GM12878 (cell line): Measurements from ENCODE around the gene RBBP4. TPM values are rescaled to one million over a fixed set of nuclear protein-coding genes. Genes with fewer than 3 reads are reported as not detected.
A peak's percentile ranks its signal among the peaks of the same experiment; 100 is the strongest.

Source experiments
- ATAC-seq: fragments of 200-7000 bp; cut with Tn5 transposase; 3 replicates; pipeline ENCODE4 v1.9.1; 2020; ENCODE audit warnings: mild to moderate bottlenecking, moderate library complexity
- BruUV-seq: library from RNA; stranded (reverse); fragments of 400-500 nt; replicated peaks from 2 replicates; lab custom pipeline; 2021; lab: Mats Ljungman, UMichigan
- CTCF ChIA-PET: fragments of 300-600 bp; sonication (Branson Sonifier 250); formaldehyde crosslinking; extraction: SDS; loops from one replicate; lab custom pipeline; 2021; ENCODE audit warnings: inconsistent platforms; lab: Yijun Ruan, JAX
- POLR2A ChIA-PET: fragments of 350-600 bp; formaldehyde crosslinking; extraction: SDS; loops from one replicate; lab custom pipeline; 2021; ENCODE audit warnings: inconsistent platforms; lab: Charles Lee
- RAD21 ChIA-PET: fragments of 300-600 bp; sonication (Branson Sonifier 250); formaldehyde crosslinking; loops from one replicate; lab custom pipeline; 2023; ENCODE audit warnings: antibody characterized with exemption; ENCODE audit not compliant: unreplicated experiment; lab: Charles Lee
- SMC1A ChIA-PET: fragments of 300-600 bp; sonication (Branson Sonifier 250); formaldehyde crosslinking; loops from one replicate; lab custom pipeline; 2023; ENCODE audit not compliant: unreplicated experiment, uncharacterized antibody; lab: Charles Lee
- DNase-seq: peaks from one replicate; pipeline ENCODE4 v3.0.0-alpha.2; 2011; ENCODE audit warnings: low read depth, low spot score
- FAIRE-seq: peaks from 3 replicates; lab custom pipeline; 2011; peaks lifted over from hg19 to GRCh38; lab: Jason Lieb, UNC
- H2AFZ ChIP-seq: 2 replicates; pipeline ENCODE4 v1.6.0; 2011; ENCODE audit warnings: low read depth, low read length, control low read depth; ENCODE audit not compliant: control insufficient read depth
- H3K27ac ChIP-seq: 2 replicates; pipeline ENCODE4 v1.5.1; 2011; ENCODE audit warnings: control low read depth; ENCODE audit not compliant: control insufficient read depth, insufficient read depth
- H3K27me3 ChIP-seq, 2 experiments: replicated peaks in 1 of 2; 2 replicates each; pipeline versions ENCODE4 v1.6.0 to v1.6.1; 2011; ENCODE audit warnings: low read length in 1 of 2; ENCODE audit not compliant: control insufficient read depth in 2 of 2, insufficient read depth in 2 of 2
- H3K36me3 ChIP-seq, 2 experiments: 2 replicates each; pipeline ENCODE4 v1.5.1; 2011; ENCODE audit warnings: low read length in 1 of 2; ENCODE audit not compliant: control insufficient read depth in 2 of 2, insufficient read depth in 2 of 2
- H3K4me1 ChIP-seq: 2 replicates; pipeline ENCODE4 v1.6.1; 2011; ENCODE audit warnings: mild to moderate bottlenecking, low read length, moderate library complexity, mixed read lengths; ENCODE audit not compliant: control insufficient read depth, insufficient read depth
- H3K4me2 ChIP-seq: 2 replicates; pipeline ENCODE4 v1.6.0; 2011; ENCODE audit warnings: control low read depth; ENCODE audit not compliant: control insufficient read depth, insufficient read depth
- H3K4me3 ChIP-seq: fragments of 200-600 bp; sonication (generic); 2 replicates; pipeline ENCODE4 v1.5.1; 2016
- H3K79me2 ChIP-seq: 2 replicates; pipeline ENCODE4 v1.6.0; 2011; ENCODE audit warnings: low read length; ENCODE audit not compliant: control insufficient read depth, insufficient read depth
- H3K9ac ChIP-seq: 2 replicates; pipeline ENCODE4 v1.8.0; 2011; ENCODE audit warnings: low read length, control low read depth, mixed read lengths; ENCODE audit not compliant: control insufficient read depth, insufficient read depth
- H3K9me3 ChIP-seq: replicated peaks from 3 replicates; pipeline ENCODE4 v1.5.1; 2011; ENCODE audit warnings: mild to moderate bottlenecking, low read length; ENCODE audit not compliant: control insufficient read depth, insufficient read depth
- H4K20me1 ChIP-seq: 2 replicates; pipeline ENCODE4 v1.6.0; 2011; ENCODE audit not compliant: control insufficient read depth, insufficient read depth
- ATF2 ChIP-seq: IDR thresholded peaks from 2 replicates; pipeline ENCODE4 v1.6.1; 2012; ENCODE audit warnings: low read length, inconsistent platforms
- CHD2 ChIP-seq: IDR thresholded peaks from 2 replicates; pipeline ENCODE4 v1.6.1; 2011; ENCODE audit warnings: low read depth, low read length, improper control_type of control experiment, borderline replicate concordance
- HDAC6 ChIP-seq: fragments of 200-600 bp; sonication (generic); IDR thresholded peaks from one replicate; pipeline ENCODE4 v1.8.0; 2017; ENCODE audit warnings: antibody characterized with exemption; ENCODE audit not compliant: unreplicated experiment
- MTA2 ChIP-seq: fragments of 450-650 bp; IDR thresholded peaks from 2 replicates; pipeline ENCODE4 v1.6.1; 2016; ENCODE audit warnings: low read depth, mild to moderate bottlenecking, moderate library complexity
- MTA3 ChIP-seq: IDR thresholded peaks from 2 replicates; pipeline ENCODE4 v1.6.1; 2012; ENCODE audit warnings: low read length, inconsistent platforms, borderline replicate concordance
- NFIC ChIP-seq: IDR thresholded peaks from 2 replicates; pipeline ENCODE4 v1.6.1; 2012; ENCODE audit warnings: low read depth, mild to moderate bottlenecking, inconsistent platforms, low read length, moderate library complexity
- NFXL1 ChIP-seq: fragments of 450-650 bp; IDR thresholded peaks from 2 replicates; pipeline ENCODE4 v1.6.1; 2017; ENCODE audit warnings: antibody characterized with exemption, mild to moderate bottlenecking, borderline replicate concordance
- RELA ChIP-seq: fragments of 450-650 bp; IDR thresholded peaks from 2 replicates; pipeline ENCODE4 v1.8.0; 2014; ENCODE audit warnings: borderline replicate concordance; ENCODE audit not compliant: partially characterized antibody
- SIX5 ChIP-seq: IDR thresholded peaks from 2 replicates; pipeline ENCODE4 v1.6.1; 2011; ENCODE audit warnings: mild to moderate bottlenecking, low read depth, low read length, moderate library complexity; ENCODE audit not compliant: severe bottlenecking
- SREBF1 ChIP-seq: IDR thresholded peaks from 2 replicates; pipeline ENCODE4 v1.6.1; 2012; ENCODE audit warnings: mild to moderate bottlenecking, low read length
- TARDBP ChIP-seq: IDR thresholded peaks from 2 replicates; pipeline ENCODE4 v1.6.1; 2016; ENCODE audit warnings: borderline replicate concordance
- USF1 ChIP-seq: IDR thresholded peaks from 2 replicates; pipeline ENCODE4 v1.6.1; 2011; ENCODE audit warnings: borderline replicate concordance, low read depth, mild to moderate bottlenecking, moderate library complexity, mixed read lengths, low read length; ENCODE audit not compliant: insufficient read depth; ENCODE audit errors: extremely low read length
- ZNF384 ChIP-seq: IDR thresholded peaks from 2 replicates; pipeline ENCODE4 v1.6.1; 2012; ENCODE audit warnings: low read depth, mild to moderate bottlenecking, low read length, improper control_type of control experiment, borderline replicate concordance
- whole genome bisulfite sequencing: methylation state at CpG from one replicate; pipeline ENCODE4 v1.1.6; 2016; ENCODE audit warnings: low lambda C conversion rate; ENCODE audit not compliant: insufficient replicate concordance, insufficient coverage; ENCODE audit errors: missing lambda C conversion rate; 5-methylcytosine and 5-hydroxymethylcytosine counted together
- in situ Hi-C: fragments of 300-500 bp; cut with MboI; formaldehyde crosslinking; loops from 9 replicates; pipeline ENCODE4 v1.14.3; 2018; ENCODE audit warnings: mixed read lengths
- intact Hi-C: fragments of 100-400 bp; cut with micrococcal nuclease; formaldehyde crosslinking; loops from one replicate; pipeline ENCODE4 v1.14.2; 2022; ENCODE audit not compliant: unreplicated experiment
- polyA plus RNA-seq, 11 experiments: library from polyadenylated mRNA; depleted of rRNA in 4 of 11; unstranded in 6 of 11; stranded (reverse) in 5 of 11; fragments of >200 nt; fragmentation: Nextera tagmentation in 4 of 11; fragmentation: Illumina TruSeq in 1 of 11; extraction: Ambion mirVana in 4 of 11; extraction: Trizol in 1 of 11; gene quantifications; 1 replicate in 1 of 11; 2 replicates in 10 of 11; pipeline versions ENCODE4 v1.2.1 to v1.2.3, GENCODE V29; 2011 to 2016; ENCODE audit warnings: inconsistent platforms in 2 of 11, missing spikeins in 2 of 11, low read depth in 1 of 11
- total RNA-seq, 4 experiments: library from RNA; depleted of rRNA in 3 of 4; stranded (reverse); fragments of >200 nt in 3 of 4; fragmentation: Illumina TruSeq in 1 of 4; extraction: Trizol in 1 of 4; gene quantifications; 2 replicates each; pipeline versions ENCODE4 v1.2.1 to v1.2.3, GENCODE V29; 2013 to 2021

Gene RBBP4
- total and polyA plus RNA-seq, 10 of the 15 experiments (the other 5 are each of a cell fraction or from before 2014, with no cell fraction given), result 120 to 357 (median 231) TPM

- no TSS peak for BruUV-seq
- DNase-seq, result no peak
- no peaks in the 10 kb centered on the region for H3K27me3 ChIP-seq
- ChIA-PET RAD21 (no interaction called here), POLR2A (no interaction called here), SMC1A (no interaction called here), CTCF (no interaction called here)
- peaks cover 4 to 35% of the 10 kb centered on the region in 2 experiments for H3K36me3 ChIP-seq
- no peak overlapping the region for H3K9ac ChIP-seq
- intact Hi-C loops, result no loop called here
- ATAC-seq, result no peak
- H3K27ac ChIP-seq, result no peak overlapping the region
- no peaks in the 10 kb centered on the region for H4K20me1 ChIP-seq
- in situ Hi-C loops, result no loop called here
- no peak overlapping the region for H3K4me2 ChIP-seq
- no peaks in the 10 kb centered on the region for H3K79me2 ChIP-seq
- WGBS, result 100% methylated on average over 2 of the region's 2 CpGs
- no peak overlapping the region for H3K4me3 ChIP-seq
- H3K4me1 ChIP-seq, result no peaks in the 10 kb centered on the region
- H3K9me3 ChIP-seq, result no peaks in the 10 kb centered on the region
- no peak overlapping the region for H2AFZ ChIP-seq
- peak; percentile 54 for FAIRE-seq
- TF ChIP-seq NFXL1 (no peak), SREBF1 (no peak), NFIC (no peak), HDAC6 (no peak), MTA2 (no peak), ZNF384 (no peak), ATF2 (no peak), CHD2 (no peak), USF1 (no peak), TARDBP (no peak), MTA3 (no peak), RELA (no peak), SIX5 (no peak)
Observed at GRCh38 chr1:32681509-32681908, 30.5 kb downstream of the RBBP4 start.
